Peyer's patch (tissue), 4 donors: ENCODE data around the gene GPR34.

Experiments used
- POLR2A ChIP-seq, 2 donors: fragments of 450-650 bp; IDR thresholded peaks; one replicate each; pipeline ENCODE4 v1.5.1; 2017; ENCODE audit warnings: antibody characterized with exemption in 2 of 2, mild to moderate bottlenecking in 2 of 2, moderate library complexity in 2 of 2
- TF ChIP-seq, protein P1 (sequence below), 6 experiments: fragments of 450-650 bp in 4 of 6; fragments of 200-600 bp in 2 of 6; sonication (generic) in 1 of 6; IDR thresholded peaks; one replicate each; pipeline ENCODE4 v1.5.1; 2017 to 2019; ENCODE audit warnings: antibody characterized with exemption in 6 of 6, mild to moderate bottlenecking in 3 of 6, moderate library complexity in 1 of 6

- TF ChIP-seq, protein P1, sequence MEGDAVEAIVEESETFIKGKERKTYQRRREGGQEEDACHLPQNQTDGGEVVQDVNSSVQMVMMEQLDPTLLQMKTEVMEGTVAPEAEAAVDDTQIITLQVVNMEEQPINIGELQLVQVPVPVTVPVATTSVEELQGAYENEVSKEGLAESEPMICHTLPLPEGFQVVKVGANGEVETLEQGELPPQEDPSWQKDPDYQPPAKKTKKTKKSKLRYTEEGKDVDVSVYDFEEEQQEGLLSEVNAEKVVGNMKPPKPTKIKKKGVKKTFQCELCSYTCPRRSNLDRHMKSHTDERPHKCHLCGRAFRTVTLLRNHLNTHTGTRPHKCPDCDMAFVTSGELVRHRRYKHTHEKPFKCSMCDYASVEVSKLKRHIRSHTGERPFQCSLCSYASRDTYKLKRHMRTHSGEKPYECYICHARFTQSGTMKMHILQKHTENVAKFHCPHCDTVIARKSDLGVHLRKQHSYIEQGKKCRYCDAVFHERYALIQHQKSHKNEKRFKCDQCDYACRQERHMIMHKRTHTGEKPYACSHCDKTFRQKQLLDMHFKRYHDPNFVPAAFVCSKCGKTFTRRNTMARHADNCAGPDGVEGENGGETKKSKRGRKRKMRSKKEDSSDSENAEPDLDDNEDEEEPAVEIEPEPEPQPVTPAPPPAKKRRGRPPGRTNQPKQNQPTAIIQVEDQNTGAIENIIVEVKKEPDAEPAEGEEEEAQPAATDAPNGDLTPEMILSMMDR (IDR thresholded peaks at IDR 0.05): no peak
- TF ChIP-seq POLR2A (IDR thresholded peaks at IDR 0.05): no peak
Measured at GRCh38 chrX:41739871-41740270, 51.1 kb downstream of the GPR34 start.
